ENCODE results near the gene CEP120.

Gene CEP120

GRCh38 chr5:123359454-123360200 lies 63.6 kb downstream of the CEP120 start:
- Histone ChIP-seq H3K9me3 (ENCODE audit: severe bottlenecking) (no peaks in the 10 kb centered on the region), H3K27ac (no peak overlapping the region), H3K36me3 (no peaks in the 10 kb centered on the region; the same call in 1 of the 2 replicates), H3K4me3 (ENCODE audit: low read depth, low read length) (no peak overlapping the region), H3K27me3 (ENCODE audit: insufficient read depth, low read depth, severe bottlenecking) (no peaks in the 10 kb centered on the region)
- DNase-seq: no peak
- TF ChIP-seq CTCF (IDR thresholded peaks at IDR 0.05; ENCODE audit: low read depth, low read length): no peak

- H3K9me3 ChIP-seq (ENCODE audit: severe bottlenecking): no peaks in the 10 kb centered on the region
- H3K36me3 ChIP-seq: no peaks in the 10 kb centered on the region; the same call in 1 of the 2 replicates
These were observed 64.5 kb downstream of the CEP120 start for GRCh38 chr5:123358751-123359150.

GRCh38 chr5:123358304-123358703 lies 64.9 kb downstream of the CEP120 start:
- TF ChIP-seq CTCF (IDR thresholded peaks at IDR 0.05; ENCODE audit: low read depth, low read length): no peak
- Histone ChIP-seq H3K27me3 (ENCODE audit: insufficient read depth, low read depth, severe bottlenecking) (no peaks in the 10 kb centered on the region), H3K27ac (no peak overlapping the region), H3K9me3 (ENCODE audit: severe bottlenecking) (no peaks in the 10 kb centered on the region), H3K36me3 (no peaks in the 10 kb centered on the region; the same call in 1 of the 2 replicates), H3K4me3 (ENCODE audit: low read depth, low read length) (no peak overlapping the region)
- no peak for DNase-seq

More at GRCh38 chr5:123358751-123359150, 64.5 kb downstream of the CEP120 start:
- Histone ChIP-seq H3K27ac (no peak overlapping the region), H3K27me3 (ENCODE audit: insufficient read depth, low read depth, severe bottlenecking) (no peaks in the 10 kb centered on the region), H3K4me3 (ENCODE audit: low read depth, low read length) (no peak overlapping the region)
- DNase-seq: no peak
- no peak for TF ChIP-seq CTCF (IDR thresholded peaks at IDR 0.05; ENCODE audit: low read depth, low read length)

- TF ChIP-seq CTCF (IDR thresholded peaks at IDR 0.05; ENCODE audit: low read depth, low read length): no peak
- Histone ChIP-seq H3K27me3 (ENCODE audit: insufficient read depth, low read depth, severe bottlenecking) (no peaks in the 10 kb centered on the region), H3K9me3 (ENCODE audit: severe bottlenecking) (no peaks in the 10 kb centered on the region), H3K27ac (no peak overlapping the region), H3K36me3 (peaks cover 7% of the 10 kb centered on the region), H3K4me3 (ENCODE audit: low read depth, low read length) (no peak overlapping the region)
- no peak for DNase-seq
These were observed 71.4 kb downstream of the CEP120 start for GRCh38 chr5:123351820-123352219.

- Histone ChIP-seq H3K27ac (no peak overlapping the region), H3K36me3 (peaks cover 7% of the 10 kb centered on the region), H3K27me3 (ENCODE audit: insufficient read depth, low read depth, severe bottlenecking) (no peaks in the 10 kb centered on the region), H3K9me3 (ENCODE audit: severe bottlenecking) (no peaks in the 10 kb centered on the region), H3K4me3 (ENCODE audit: low read depth, low read length) (no peak overlapping the region)
- no peak for TF ChIP-seq CTCF (IDR thresholded peaks at IDR 0.05; ENCODE audit: low read depth, low read length)
- DNase-seq: no peak
These were observed 72.0 kb downstream of the CEP120 start for GRCh38 chr5:123351240-123351639.

GRCh38 chr5:123350742-123351141 lies 72.5 kb downstream of the CEP120 start:
- TF ChIP-seq CTCF (IDR thresholded peaks at IDR 0.05; ENCODE audit: low read depth, low read length): no peak
- no peaks in the 10 kb centered on the region for H3K27me3 ChIP-seq (ENCODE audit: insufficient read depth, low read depth, severe bottlenecking)
- H3K27ac ChIP-seq: no peak overlapping the region
- no peak for DNase-seq
- H3K36me3 ChIP-seq: peaks cover 7% of the 10 kb centered on the region
- H3K9me3 ChIP-seq (ENCODE audit: severe bottlenecking): no peaks in the 10 kb centered on the region
- no peak overlapping the region for H3K4me3 ChIP-seq (ENCODE audit: low read depth, low read length)

All from WERI-Rb-1 (cell line).